WTC11 (cell line): Measurements from ENCODE around the gene RFC1. TPM values are rescaled to one million over a fixed set of nuclear protein-coding genes. Genes with fewer than 3 reads are reported as not detected.

Source experiments
- ATAC-seq: fragments of 200-7000 bp; cut with Tn5 transposase; 2 replicates; pipeline ENCODE4 v1.10.0; 2021; ENCODE audit warnings: mild to moderate bottlenecking, moderate library complexity
- CTCF ChIA-PET: fragments of 300-600 bp; sonication (Branson Sonifier 250); formaldehyde crosslinking; loops from one replicate; lab custom pipeline; 2021; ENCODE audit warnings: antibody characterized with exemption; lab: Charles Lee
- POLR2A ChIA-PET: fragments of 350-600 bp; sonication (Branson Sonifier 250); formaldehyde crosslinking; loops from one replicate; lab custom pipeline; 2021; ENCODE audit warnings: antibody characterized with exemption; lab: Charles Lee
- DNase-seq: peaks from one replicate; pipeline ENCODE4 v3.0.0; 2021; ENCODE audit warnings: low spot score
- H3K27ac Mint-ChIP-seq: 2 replicates; pipeline ENCODE4 v1.8.0; 2021; ENCODE audit warnings: mixed read lengths
- H3K27me3 Mint-ChIP-seq: 2 replicates; pipeline ENCODE4 v1.8.0; 2021; ENCODE audit warnings: low read depth, mild to moderate bottlenecking, moderate library complexity, mixed read lengths
- H3K36me3 Mint-ChIP-seq: 2 replicates; pipeline ENCODE4 v1.8.0; 2021; ENCODE audit warnings: mixed read lengths
- H3K4me1 Mint-ChIP-seq: 2 replicates; pipeline ENCODE4 v1.8.0; 2022; ENCODE audit warnings: mixed read lengths
- H3K4me3 Mint-ChIP-seq: 2 replicates; pipeline ENCODE4 v1.8.0; 2021; ENCODE audit warnings: mild to moderate bottlenecking, moderate library complexity, mixed read lengths
- H3K9me3 Mint-ChIP-seq: 2 replicates; pipeline ENCODE4 v1.8.0; 2021; ENCODE audit warnings: mixed read lengths
- ATF2 ChIP-seq: sonication (generic); formaldehyde crosslinking; IDR thresholded peaks from 2 replicates; pipeline ENCODE4 v1.8.1; 2022; ENCODE audit warnings: low read depth, missing genetic modification reagents, borderline replicate concordance
- FOXP1 ChIP-seq: sonication (generic); formaldehyde crosslinking; IDR thresholded peaks from 2 replicates; pipeline ENCODE4 v1.8.0; 2022; ENCODE audit warnings: missing genetic modification reagents, mild to moderate bottlenecking, moderate library complexity, borderline replicate concordance
- GABPB1 ChIP-seq: sonication (generic); formaldehyde crosslinking; IDR thresholded peaks from 2 replicates; pipeline ENCODE4 v1.8.1; 2023; ENCODE audit warnings: mild to moderate bottlenecking, missing genetic modification reagents
- GTF2I ChIP-seq: fragments of 250-450 bp; sonication (Bioruptor Pico); conservative IDR thresholded peaks from 2 replicates; pipeline ENCODE4 v1.4.0; 2021; ENCODE audit warnings: mild to moderate bottlenecking
- HMGA2 ChIP-seq: fragments of 250-450 bp; sonication (Bioruptor Pico); IDR thresholded peaks from 2 replicates; pipeline ENCODE4 v1.4.0; 2021; ENCODE audit warnings: mild to moderate bottlenecking, moderate library complexity
- MAX ChIP-seq: sonication (generic); formaldehyde crosslinking; IDR thresholded peaks from 2 replicates; pipeline ENCODE4 v1.8.0; 2022; ENCODE audit warnings: mild to moderate bottlenecking, missing genetic modification reagents
- MLX ChIP-seq: sonication (generic); formaldehyde crosslinking; IDR thresholded peaks from 2 replicates; pipeline ENCODE4 v1.8.1; 2023; ENCODE audit warnings: mild to moderate bottlenecking, missing genetic modification reagents, moderate library complexity
- MXD4 ChIP-seq: fragments of 250-450 bp; sonication (Bioruptor Pico); IDR thresholded peaks from 2 replicates; pipeline ENCODE4 v1.8.0; 2021; ENCODE audit warnings: mild to moderate bottlenecking, moderate library complexity, borderline replicate concordance
- NR2C2 ChIP-seq: sonication (generic); formaldehyde crosslinking; IDR thresholded peaks from 2 replicates; pipeline ENCODE4 v1.8.0; 2022; ENCODE audit warnings: mild to moderate bottlenecking, missing genetic modification reagents
- NR3C1 ChIP-seq: sonication (generic); formaldehyde crosslinking; conservative IDR thresholded peaks from 2 replicates; pipeline ENCODE4 v1.8.1; 2023; ENCODE audit warnings: low read depth, mild to moderate bottlenecking, missing genetic modification reagents
- PRRX2 ChIP-seq: fragments of 250-450 bp; sonication (Bioruptor Pico); IDR thresholded peaks from 2 replicates; pipeline ENCODE4 v1.8.0; 2021; ENCODE audit warnings: mild to moderate bottlenecking
- TEAD1 ChIP-seq: sonication (generic); formaldehyde crosslinking; IDR thresholded peaks from 2 replicates; pipeline ENCODE4 v1.8.0; 2022; ENCODE audit warnings: mild to moderate bottlenecking, missing genetic modification reagents
- ZNF232 ChIP-seq: sonication (generic); formaldehyde crosslinking; IDR thresholded peaks from 2 replicates; pipeline ENCODE4 v1.8.0; 2022; ENCODE audit warnings: mild to moderate bottlenecking, missing genetic modification reagents
- total RNA-seq: library from RNA; stranded (reverse); gene quantifications from 3 replicates; pipeline ENCODE4 v1.2.3, GENCODE V29; 2021
- TF ChIP-seq, protein P1 (sequence below): sonication (generic); formaldehyde crosslinking; IDR thresholded peaks from 2 replicates; pipeline ENCODE4 v1.8.0; 2022; ENCODE audit warnings: missing genetic modification reagents
- TF ChIP-seq, protein P2 (sequence below): sonication (generic); formaldehyde crosslinking; IDR thresholded peaks from 2 replicates; pipeline ENCODE4 v1.8.1; 2023; ENCODE audit warnings: mild to moderate bottlenecking, moderate library complexity, missing genetic modification reagents

RFC1 gene
- total RNA-seq, 1 experiment from 2014 or later = 59.4 TPM

DNA sequence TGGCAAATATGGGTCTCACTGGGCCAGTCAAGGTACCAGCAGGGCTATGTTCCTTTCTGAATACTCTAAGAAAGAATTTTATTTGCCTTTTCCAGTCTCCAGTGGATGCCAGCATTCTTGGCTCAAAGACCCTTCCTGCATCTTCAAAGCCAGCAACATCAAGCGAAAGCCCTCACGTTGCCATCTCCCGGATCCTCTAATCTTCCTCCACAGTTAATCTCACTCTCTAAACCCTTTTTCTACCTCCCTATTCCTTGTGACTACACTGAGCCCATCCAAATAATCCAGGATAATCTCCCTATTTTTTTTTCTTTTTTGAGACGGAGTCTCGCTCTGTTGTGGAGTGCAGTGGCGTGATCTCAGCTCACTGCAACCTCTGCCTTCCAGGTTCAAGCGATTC, 23.4 kb downstream of the RFC1 start:
- DNase-seq (no peak), ATAC-seq (no peak)
- H3K4me1 Mint-ChIP-seq = no peaks in the 10 kb centered on the region
- TF ChIP-seq MXD4 (CRISPR knock-in tag) (no peak), FOXP1 (CRISPR knock-in tag) (no peak), HMGA2 (CRISPR knock-in tag) (no peak), NR3C1 (CRISPR knock-in tag) (no peak), ZNF232 (CRISPR knock-in tag) (no peak), MLX (CRISPR knock-in tag) (no peak), GTF2I (CRISPR knock-in tag) (no peak)
- peaks cover 16% of the 10 kb centered on the region for H3K36me3 Mint-ChIP-seq
- H3K9me3 Mint-ChIP-seq = no peaks in the 10 kb centered on the region
- H3K27ac Mint-ChIP-seq = peak overlapping the region; percentile 6; the same call in 1 of the 2 replicates
- ChIA-PET CTCF (no interaction called here), POLR2A (interaction anchor here (0.6 kb wide), 1 partner anchor 22 kb away, joined by 3 read pairs; no protein-coding TSS in a partner anchor)
- no peaks in the 10 kb centered on the region for H3K27me3 Mint-ChIP-seq
- no peak overlapping the region for H3K4me3 Mint-ChIP-seq

GRCh38 chr4:39341075-39341725, 25.0 kb downstream of the RFC1 start:
- Mint-ChIP-seq H3K9me3 (no peaks in the 10 kb centered on the region), H3K27ac (no peak overlapping the region), H3K4me3 (no peak overlapping the region), H3K27me3 (no peaks in the 10 kb centered on the region), H3K36me3 (peaks cover 12% of the 10 kb centered on the region), H3K4me1 (no peaks in the 10 kb centered on the region)
- TF ChIP-seq GABPB1 (CRISPR knock-in tag) (peak; percentile 23; the same call in 1 of the 2 replicates), TEAD1 (CRISPR knock-in tag) (no peak)
- ChIA-PET POLR2A (interaction anchor here (0.5 to 0.8 kb wide), 2 partner anchors 118 to 234 kb away, joined by 3 to 4 read pairs; partner anchors contain the start of genes LIAS and RPL9), CTCF (no interaction called here)
- DNase-seq (no peak), ATAC-seq (no peak)

GRCh38 chr4:39339968-39340367, 26.2 kb downstream of the RFC1 start:
- TF ChIP-seq PRRX2 (CRISPR knock-in tag) (no peak), ATF2 (CRISPR knock-in tag) (no peak)
- TF ChIP-seq, protein P1, sequence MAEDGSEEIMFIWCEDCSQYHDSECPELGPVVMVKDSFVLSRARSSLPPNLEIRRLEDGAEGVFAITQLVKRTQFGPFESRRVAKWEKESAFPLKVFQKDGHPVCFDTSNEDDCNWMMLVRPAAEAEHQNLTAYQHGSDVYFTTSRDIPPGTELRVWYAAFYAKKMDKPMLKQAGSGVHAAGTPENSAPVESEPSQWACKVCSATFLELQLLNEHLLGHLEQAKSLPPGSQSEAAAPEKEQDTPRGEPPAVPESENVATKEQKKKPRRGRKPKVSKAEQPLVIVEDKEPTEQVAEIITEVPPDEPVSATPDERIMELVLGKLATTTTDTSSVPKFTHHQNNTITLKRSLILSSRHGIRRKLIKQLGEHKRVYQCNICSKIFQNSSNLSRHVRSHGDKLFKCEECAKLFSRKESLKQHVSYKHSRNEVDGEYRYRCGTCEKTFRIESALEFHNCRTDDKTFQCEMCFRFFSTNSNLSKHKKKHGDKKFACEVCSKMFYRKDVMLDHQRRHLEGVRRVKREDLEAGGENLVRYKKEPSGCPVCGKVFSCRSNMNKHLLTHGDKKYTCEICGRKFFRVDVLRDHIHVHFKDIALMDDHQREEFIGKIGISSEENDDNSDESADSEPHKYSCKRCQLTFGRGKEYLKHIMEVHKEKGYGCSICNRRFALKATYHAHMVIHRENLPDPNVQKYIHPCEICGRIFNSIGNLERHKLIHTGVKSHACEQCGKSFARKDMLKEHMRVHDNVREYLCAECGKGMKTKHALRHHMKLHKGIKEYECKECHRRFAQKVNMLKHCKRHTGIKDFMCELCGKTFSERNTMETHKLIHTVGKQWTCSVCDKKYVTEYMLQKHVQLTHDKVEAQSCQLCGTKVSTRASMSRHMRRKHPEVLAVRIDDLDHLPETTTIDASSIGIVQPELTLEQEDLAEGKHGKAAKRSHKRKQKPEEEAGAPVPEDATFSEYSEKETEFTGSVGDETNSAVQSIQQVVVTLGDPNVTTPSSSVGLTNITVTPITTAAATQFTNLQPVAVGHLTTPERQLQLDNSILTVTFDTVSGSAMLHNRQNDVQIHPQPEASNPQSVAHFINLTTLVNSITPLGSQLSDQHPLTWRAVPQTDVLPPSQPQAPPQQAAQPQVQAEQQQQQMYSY = no peak
- TF ChIP-seq, all 79 proteins: peak for 0
- Mint-ChIP-seq H3K27me3 (no peaks in the 10 kb centered on the region), H3K27ac (no peak overlapping the region), H3K4me3 (no peak overlapping the region), H3K9me3 (no peaks in the 10 kb centered on the region), H3K4me1 (no peaks in the 10 kb centered on the region), H3K36me3 (peaks cover 12% of the 10 kb centered on the region)
- ChIA-PET POLR2A (no interaction called here), CTCF (no interaction called here)
- no peak for ATAC-seq
- DNase-seq = no peak

DNA sequence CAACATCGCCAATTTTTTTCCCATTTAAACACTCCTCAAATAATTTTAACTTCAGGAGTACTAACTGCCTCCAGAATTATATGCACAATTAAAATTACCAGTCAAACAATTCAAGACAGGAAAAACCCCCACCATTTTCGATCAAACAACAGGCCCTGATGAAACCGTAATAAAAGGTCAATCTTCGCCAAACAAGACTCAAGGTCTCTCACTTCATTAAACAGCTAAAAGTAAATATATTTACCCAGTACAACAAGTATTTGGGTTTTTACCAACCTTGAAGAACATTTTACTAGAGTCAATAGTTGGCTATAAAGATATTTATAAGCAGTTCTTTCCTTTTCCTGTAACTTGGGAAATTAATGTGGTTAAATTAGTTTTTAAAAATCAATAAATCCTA, 28.3 kb downstream of the RFC1 start:
- peak overlapping the region; percentile 32 for H3K27ac Mint-ChIP-seq
- no peaks in the 10 kb centered on the region for H3K27me3 Mint-ChIP-seq
- POLR2A ChIA-PET = interaction anchor here (0.7 kb wide), 1 partner anchor 641 kb away, joined by 3 read pairs; no protein-coding TSS in a partner anchor
- TF ChIP-seq GABPB1 (CRISPR knock-in tag) (peak; percentile 58), NR2C2 (CRISPR knock-in tag) (no peak), MAX (CRISPR knock-in tag) (no peak)
- TF ChIP-seq, protein P2, sequence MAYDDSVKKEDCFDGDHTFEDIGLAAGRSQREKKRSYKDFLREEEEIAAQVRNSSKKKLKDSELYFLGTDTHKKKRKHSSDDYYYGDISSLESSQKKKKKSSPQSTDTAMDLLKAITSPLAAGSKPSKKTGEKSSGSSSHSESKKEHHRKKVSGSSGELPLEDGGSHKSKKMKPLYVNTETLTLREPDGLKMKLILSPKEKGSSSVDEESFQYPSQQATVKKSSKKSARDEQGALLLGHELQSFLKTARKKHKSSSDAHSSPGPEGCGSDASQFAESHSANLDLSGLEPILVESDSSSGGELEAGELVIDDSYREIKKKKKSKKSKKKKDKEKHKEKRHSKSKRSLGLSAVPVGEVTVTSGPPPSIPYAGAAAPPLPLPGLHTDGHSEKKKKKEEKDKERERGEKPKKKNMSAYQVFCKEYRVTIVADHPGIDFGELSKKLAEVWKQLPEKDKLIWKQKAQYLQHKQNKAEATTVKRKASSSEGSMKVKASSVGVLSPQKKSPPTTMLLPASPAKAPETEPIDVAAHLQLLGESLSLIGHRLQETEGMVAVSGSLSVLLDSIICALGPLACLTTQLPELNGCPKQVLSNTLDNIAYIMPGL = no peak
- CTCF ChIA-PET = no interaction called here
- no peaks in the 10 kb centered on the region for H3K9me3 Mint-ChIP-seq
- H3K4me3 Mint-ChIP-seq = no peak overlapping the region
- peaks cover 12% of the 10 kb centered on the region for H3K36me3 Mint-ChIP-seq
- H3K4me1 Mint-ChIP-seq = no peaks in the 10 kb centered on the region
- ATAC-seq (no peak), DNase-seq (no peak)
